ENCODE results near the gene RABGGTA. TPM values are rescaled to one million over a fixed set of nuclear protein-coding genes. Genes with fewer than 3 reads are reported as not detected.
"Not testable (repeated sequence)": the region's sequence is repeated elsewhere in the genome, so short reads cannot be mapped to it uniquely, and the experiment has no call there.

Gene RABGGTA
- polyA plus RNA-seq, 1 experiment: 52.5 TPM

GRCh38 chr14:24250354-24250753, 21.0 kb downstream of the RABGGTA start:
- peaks cover 1% of the 10 kb centered on the region; the same call in 1 of the 2 replicates for H3K36me3 ChIP-seq (ENCODE audit: control insufficient read depth, insufficient read depth, low read length)
- H3K27me3 ChIP-seq (ENCODE audit: control insufficient read depth, insufficient read depth, low read length): no peaks in the 10 kb centered on the region
- POLR2A ChIA-PET: no interaction called here
- no peak for DNase-seq (ENCODE audit: low read depth)
- no peak overlapping the region for H3K4me3 ChIP-seq (ENCODE audit: low read depth, low read length)
- no peak for TF ChIP-seq CTCF (IDR thresholded peaks at IDR 0.05; ENCODE audit: insufficient read depth, low read depth, low read length)
- CTCF ChIA-PET: interaction anchor here (0.7 to 4.0 kb wide), 8 partner anchors 7 to 54 kb away, joined by 3 to 28 read pairs (median 4); partner anchors contain the start of genes DHRS1, RABGGTA and TINF2

GRCh38 chr14:24249230-24250021, 22.0 kb downstream of the RABGGTA start:
- TF ChIP-seq CTCF (IDR thresholded peaks at IDR 0.05; ENCODE audit: insufficient read depth, low read depth, low read length): no peak
- H3K36me3 ChIP-seq (ENCODE audit: control insufficient read depth, insufficient read depth, low read length): no peaks in the 10 kb centered on the region
- CTCF ChIA-PET: interaction anchor here (1.2 to 11.1 kb wide), 2 partner anchors 21 to 49 kb away, joined by 3 to 205 read pairs; partner anchors contain the start of genes DHRS1 and NOP9
- H3K4me3 ChIP-seq (ENCODE audit: low read depth, low read length): no peak overlapping the region
- POLR2A ChIA-PET: no interaction called here
- DNase-seq (ENCODE audit: low read depth): no peak
- H3K27me3 ChIP-seq (ENCODE audit: control insufficient read depth, insufficient read depth, low read length): no peaks in the 10 kb centered on the region

- Histone ChIP-seq H3K36me3 (ENCODE audit: control insufficient read depth, insufficient read depth, low read length) (no peaks in the 10 kb centered on the region; the same call in 1 of the 2 replicates), H3K4me3 (ENCODE audit: low read depth, low read length) (no peak overlapping the region), H3K27me3 (ENCODE audit: control insufficient read depth, insufficient read depth, low read length) (no peaks in the 10 kb centered on the region)
- ChIA-PET POLR2A (no interaction called here), CTCF (interaction anchor here (1.0 to 11.1 kb wide), 3 partner anchors 24 to 66 kb away, joined by 4 to 205 read pairs (median 9); partner anchors contain the start of genes DHRS1, NOP9 and RABGGTA)
- no peak for TF ChIP-seq CTCF (IDR thresholded peaks at IDR 0.05; ENCODE audit: insufficient read depth, low read depth, low read length)
- no peak for DNase-seq (ENCODE audit: low read depth)
These were observed 24.0 kb downstream of the RABGGTA start for GRCh38 chr14:24247422-24247821.

GRCh38 chr14:24246765-24247212, 24.6 kb downstream of the RABGGTA start:
- no peaks in the 10 kb centered on the region; the same call in 1 of the 2 replicates for H3K36me3 ChIP-seq (ENCODE audit: control insufficient read depth, insufficient read depth, low read length)
- DNase-seq (ENCODE audit: low read depth): no peak
- no peaks in the 10 kb centered on the region for H3K27me3 ChIP-seq (ENCODE audit: control insufficient read depth, insufficient read depth, low read length)
- ChIA-PET POLR2A (no interaction called here), CTCF (interaction anchor here (0.9 to 11.1 kb wide), 6 partner anchors 24 to 186 kb away, joined by 3 to 205 read pairs (median 5); partner anchors contain the start of genes DHRS1, NOP9 and RABGGTA)
- H3K4me3 ChIP-seq (ENCODE audit: low read depth, low read length): no peak overlapping the region
- no peak for TF ChIP-seq CTCF (IDR thresholded peaks at IDR 0.05; ENCODE audit: insufficient read depth, low read depth, low read length)

GRCh38 chr14:24245350-24245749, 26.0 kb downstream of the RABGGTA start:
- H3K4me3 ChIP-seq (ENCODE audit: low read depth, low read length); H3K27me3 ChIP-seq (ENCODE audit: control insufficient read depth, insufficient read depth, low read length); DNase-seq (ENCODE audit: low read depth); H3K36me3 ChIP-seq (ENCODE audit: control insufficient read depth, insufficient read depth, low read length); POLR2A ChIA-PET: not testable (repeated sequence)
- CTCF ChIA-PET: interaction anchor here (0.7 to 11.1 kb wide), 5 partner anchors 8 to 65 kb away, joined by 3 to 205 read pairs (median 4); partner anchors contain the start of genes DHRS1, LTB4R2, NOP9 and RABGGTA
